Glutamatergic neuron (in vitro differentiated cells): ENCODE results near the gene CST4. TPM values are rescaled to one million over a fixed set of nuclear protein-coding genes. Genes with fewer than 3 reads are reported as not detected.
A peak's percentile ranks its signal among the peaks of the same experiment; 100 is the strongest.

Experiments used
- DNase-seq: peaks from one replicate; pipeline ENCODE4 v3.0.0; 2022
- H3K27ac Mint-ChIP-seq: one replicate; pipeline ENCODE4 v1.8.0; 2020; ENCODE audit warnings: mild to moderate bottlenecking, mixed read lengths, inconsistent platforms; ENCODE audit not compliant: unreplicated experiment
- H3K27me3 Mint-ChIP-seq: one replicate; pipeline ENCODE4 v1.8.0; 2020; ENCODE audit warnings: mild to moderate bottlenecking, moderate library complexity, mixed read lengths, inconsistent platforms; ENCODE audit not compliant: unreplicated experiment
- H3K36me3 Mint-ChIP-seq: one replicate; pipeline ENCODE4 v1.8.0; 2020; ENCODE audit warnings: mild to moderate bottlenecking, mixed read lengths, inconsistent platforms; ENCODE audit not compliant: unreplicated experiment
- H3K4me1 Mint-ChIP-seq: one replicate; pipeline ENCODE4 v1.8.0; 2020; ENCODE audit warnings: mild to moderate bottlenecking, low read depth, mixed read lengths, inconsistent platforms; ENCODE audit not compliant: unreplicated experiment
- H3K4me3 Mint-ChIP-seq: one replicate; pipeline ENCODE4 v1.8.0; 2020; ENCODE audit warnings: mild to moderate bottlenecking, mixed read lengths, inconsistent platforms; ENCODE audit not compliant: unreplicated experiment
- H3K9me3 Mint-ChIP-seq: one replicate; pipeline ENCODE4 v1.8.0; 2020; ENCODE audit warnings: mild to moderate bottlenecking, moderate library complexity, mixed read lengths, inconsistent platforms; ENCODE audit not compliant: unreplicated experiment
- CTCF ChIP-seq: fragments of 200-600 bp; sonication (generic); IDR thresholded peaks from one replicate; pipeline ENCODE4 v1.5.0; 2021; ENCODE audit not compliant: partially characterized antibody, unreplicated experiment
- total RNA-seq: library from RNA; stranded (reverse); fragmentation: NEBNext Ultra II Directional; extraction: Animal tissue kit (Norgen Biotek cat#: 25700); gene quantifications from one replicate; pipeline ENCODE4 v1.2.1, GENCODE V29; 2021; ENCODE audit not compliant: unreplicated experiment

CST4 gene
- total RNA-seq, 1 donor from 2014 or later, result not detected

- Mint-ChIP-seq H3K9me3 (peaks cover 4% of the 10 kb centered on the region), H3K4me3 (peak overlapping the region; percentile 57), H3K27ac (peak overlapping the region; percentile 56), H3K4me1 (peaks cover 21% of the 10 kb centered on the region), H3K36me3 (peaks cover 5% of the 10 kb centered on the region), H3K27me3 (peaks cover 7% of the 10 kb centered on the region)
- no peak for TF ChIP-seq CTCF
- DNase-seq, result no peak
Measured at GRCh38 chr20:23641936-23642751, 46.7 kb downstream of the CST4 start.

- Mint-ChIP-seq H3K27ac (no peak overlapping the region), H3K27me3 (peaks cover 15% of the 10 kb centered on the region), H3K9me3 (peaks cover 6% of the 10 kb centered on the region), H3K4me3 (no peak overlapping the region), H3K36me3 (peaks cover 5% of the 10 kb centered on the region), H3K4me1 (peaks cover 30% of the 10 kb centered on the region)
- no peak for DNase-seq
- TF ChIP-seq CTCF, result no peak
Measured at GRCh38 chr20:23640671-23641667, 47.9 kb downstream of the CST4 start.

- no peak for TF ChIP-seq CTCF
- no peak for DNase-seq
- Mint-ChIP-seq H3K27me3 (peaks cover 13% of the 10 kb centered on the region), H3K27ac (no peak overlapping the region), H3K4me1 (peaks cover 35% of the 10 kb centered on the region), H3K9me3 (peaks cover 6% of the 10 kb centered on the region), H3K36me3 (no peaks in the 10 kb centered on the region), H3K4me3 (no peak overlapping the region)
Measured at GRCh38 chr20:23640018-23640601, 48.7 kb downstream of the CST4 start.

DNA sequence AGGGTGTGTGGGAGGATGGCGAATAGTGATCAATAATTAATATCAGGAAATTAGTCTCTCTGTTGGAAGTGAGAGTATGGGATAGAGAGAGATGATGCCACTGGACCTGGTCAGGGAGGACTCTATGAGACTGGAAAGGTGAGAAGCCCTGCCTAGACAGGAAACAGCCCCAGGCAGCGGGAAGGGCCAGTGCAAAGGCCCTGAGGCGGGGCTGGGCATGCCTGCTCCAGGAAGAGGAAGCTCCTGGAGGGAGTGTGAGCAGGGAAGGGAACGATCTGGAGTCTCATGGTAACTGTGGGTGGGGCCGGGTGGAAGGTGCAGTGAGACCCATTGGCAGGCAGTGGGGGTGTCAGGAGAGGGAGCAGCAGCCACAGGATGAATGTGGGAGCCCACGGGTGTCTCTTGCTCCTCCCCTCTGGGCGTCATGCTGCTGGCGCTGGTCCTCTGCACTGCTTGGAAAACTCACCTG is 49.3 kb downstream of the CST4 start:
- DNase-seq, result no peak
- TF ChIP-seq CTCF, result no peak
- H3K9me3 Mint-ChIP-seq, result peaks cover 9% of the 10 kb centered on the region
- H3K36me3 Mint-ChIP-seq, result no peaks in the 10 kb centered on the region
- H3K4me3 Mint-ChIP-seq, result no peak overlapping the region
- H3K4me1 Mint-ChIP-seq, result peaks cover 41% of the 10 kb centered on the region
- H3K27ac Mint-ChIP-seq, result peak overlapping the region; percentile 43
- H3K27me3 Mint-ChIP-seq, result peaks cover 18% of the 10 kb centered on the region
